Measurements from ENCODE around the gene DHRS1.
"Not testable (repeated sequence)": the region's sequence is repeated elsewhere in the genome, so short reads cannot be mapped to it uniquely, and the experiment has no call there.

DHRS1 gene

GRCh38 chr14:24335461-24336171 lies 36.0 kb upstream of the DHRS1 start:
- H3K4me3 ChIP-seq (ENCODE audit: low read length): no peak overlapping the region
- no peak overlapping the region for H3K4me2 ChIP-seq (ENCODE audit: low read length)
- no peaks in the 10 kb centered on the region for H3K36me3 ChIP-seq (ENCODE audit: insufficient read depth, low read length)
- H3K27me3 ChIP-seq (ENCODE audit: control insufficient read depth, insufficient read depth, low read length): peaks cover 72% of the 10 kb centered on the region
- peaks cover 27% of the 10 kb centered on the region for H3K4me1 ChIP-seq (ENCODE audit: control insufficient read depth, insufficient read depth, low read length)
- no peak overlapping the region for H3K9ac ChIP-seq (ENCODE audit: low read depth, low read length)
- no peaks in the 10 kb centered on the region for H3K9me3 ChIP-seq (replicated peaks; ENCODE audit: low read length)

DNA sequence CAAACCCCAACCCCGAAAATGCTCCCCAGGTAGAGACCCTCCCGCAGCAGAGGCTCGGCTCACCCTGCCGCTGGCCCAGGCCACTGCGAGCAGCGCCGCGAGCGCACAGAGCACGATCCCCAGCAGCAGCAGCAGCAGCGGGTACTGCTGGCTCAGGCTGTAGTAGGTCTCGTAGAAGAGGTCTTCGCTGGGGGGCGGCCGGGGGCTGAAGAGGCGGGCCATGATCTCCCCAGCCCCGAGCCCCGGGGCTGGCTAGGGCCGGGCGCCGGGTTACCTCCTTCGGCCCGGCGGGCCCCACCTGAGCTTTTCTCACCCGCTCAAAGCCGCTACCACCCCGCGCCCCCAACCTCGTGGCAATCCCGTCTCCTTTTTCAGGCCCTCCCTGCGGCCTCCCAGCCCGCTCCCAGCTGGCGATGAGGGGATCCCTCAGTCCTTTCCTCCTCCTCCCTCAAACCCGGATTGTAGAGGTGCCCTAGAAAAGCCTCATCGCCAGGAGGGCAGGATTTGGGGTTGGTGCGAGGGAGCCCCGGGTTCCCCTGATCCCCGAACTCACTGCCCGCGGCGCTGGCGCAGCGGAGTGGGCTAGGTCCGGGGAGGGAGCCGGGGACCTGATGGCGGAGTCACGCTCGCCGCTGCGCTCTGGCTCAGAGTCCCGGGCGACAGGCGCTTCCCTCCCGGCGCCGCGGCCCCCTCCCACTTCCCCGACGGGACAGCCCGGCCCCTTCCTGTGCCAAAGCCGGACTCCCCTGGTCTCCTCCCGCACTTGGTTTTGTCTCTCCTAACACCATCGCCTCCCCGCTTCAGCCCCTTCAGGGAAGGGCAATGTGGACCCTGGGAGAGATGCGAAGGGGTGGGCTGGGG lies 35.1 kb upstream of the DHRS1 start, which contains the start of gene ADCY4:
Gene ADCY4 (minus strand): TSS at position 641 of the 861 bp plus-strand sequence. CDS start 419 bp downstream, at position 222.
- H3K9ac ChIP-seq (ENCODE audit: low read depth, low read length): peak within 1 kb of the TSS; percentile 58
- peak within 1 kb of the TSS; percentile 85 for H3K4me2 ChIP-seq (ENCODE audit: low read length)
- no peaks in the 10 kb centered on the region for H3K9me3 ChIP-seq (replicated peaks; ENCODE audit: low read length)
- H3K4me3 ChIP-seq (ENCODE audit: low read length): peak within 1 kb of the TSS; percentile 61
- no peaks in the 10 kb centered on the region for H3K36me3 ChIP-seq (ENCODE audit: insufficient read depth, low read length)
- peaks cover 62% of the 10 kb centered on the region for H3K27me3 ChIP-seq (ENCODE audit: control insufficient read depth, insufficient read depth, low read length)
- peaks cover 27% of the 10 kb centered on the region for H3K4me1 ChIP-seq (ENCODE audit: control insufficient read depth, insufficient read depth, low read length)

- H3K4me3 ChIP-seq (ENCODE audit: low read length): peak overlapping the region; percentile 41
Measured at GRCh38 chr14:24332268-24332993, 32.9 kb upstream of the DHRS1 start.

DNA sequence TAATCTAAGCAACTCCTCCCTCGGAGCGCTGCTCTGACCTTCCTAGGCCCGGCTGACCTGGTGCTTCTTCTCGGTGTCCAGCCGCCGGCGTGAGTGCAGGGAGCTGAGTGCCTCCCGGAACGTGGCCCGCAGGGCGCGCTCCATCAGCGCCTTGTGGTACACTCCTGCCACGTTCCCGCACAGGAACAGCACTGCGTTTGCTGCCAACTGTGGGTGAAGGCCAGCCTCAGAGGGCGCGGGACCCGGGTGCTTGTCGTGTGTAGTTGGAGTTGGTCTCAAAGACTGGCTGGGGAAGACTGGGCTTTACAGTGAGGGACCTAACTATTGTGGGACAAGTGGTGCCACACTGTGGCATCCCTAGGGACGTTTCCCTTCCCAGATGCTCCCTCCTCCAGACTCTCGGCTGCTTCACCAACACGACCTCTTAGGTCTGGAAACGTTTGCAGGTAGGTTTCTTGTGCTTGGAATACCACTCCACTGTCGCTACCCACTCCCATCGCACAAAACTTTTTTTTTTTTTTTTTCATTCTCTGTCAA lies 32.2 kb upstream of the DHRS1 start:
- Histone ChIP-seq H3K27me3 (ENCODE audit: control insufficient read depth, insufficient read depth, low read length) (peaks cover 43% of the 10 kb centered on the region), H3K4me3 (ENCODE audit: low read length) (no peak overlapping the region), H3K4me1 (ENCODE audit: control insufficient read depth, insufficient read depth, low read length) (peaks cover 27% of the 10 kb centered on the region), H3K9me3 (replicated peaks; ENCODE audit: low read length) (no peaks in the 10 kb centered on the region), H3K36me3 (ENCODE audit: insufficient read depth, low read length) (no peaks in the 10 kb centered on the region), H3K4me2 (ENCODE audit: low read length) (peak overlapping the region; percentile 77), H3K9ac (ENCODE audit: low read depth, low read length) (no peak overlapping the region)

More at GRCh38 chr14:24332268-24332993, 32.9 kb upstream of the DHRS1 start:
- Histone ChIP-seq H3K36me3 (ENCODE audit: insufficient read depth, low read length) (no peaks in the 10 kb centered on the region), H3K27me3 (ENCODE audit: control insufficient read depth, insufficient read depth, low read length) (peaks cover 43% of the 10 kb centered on the region), H3K9ac (ENCODE audit: low read depth, low read length) (no peak overlapping the region), H3K9me3 (replicated peaks; ENCODE audit: low read length) (no peaks in the 10 kb centered on the region), H3K4me1 (ENCODE audit: control insufficient read depth, insufficient read depth, low read length) (peaks cover 27% of the 10 kb centered on the region), H3K4me2 (ENCODE audit: low read length) (peak overlapping the region; percentile 77)

DNA sequence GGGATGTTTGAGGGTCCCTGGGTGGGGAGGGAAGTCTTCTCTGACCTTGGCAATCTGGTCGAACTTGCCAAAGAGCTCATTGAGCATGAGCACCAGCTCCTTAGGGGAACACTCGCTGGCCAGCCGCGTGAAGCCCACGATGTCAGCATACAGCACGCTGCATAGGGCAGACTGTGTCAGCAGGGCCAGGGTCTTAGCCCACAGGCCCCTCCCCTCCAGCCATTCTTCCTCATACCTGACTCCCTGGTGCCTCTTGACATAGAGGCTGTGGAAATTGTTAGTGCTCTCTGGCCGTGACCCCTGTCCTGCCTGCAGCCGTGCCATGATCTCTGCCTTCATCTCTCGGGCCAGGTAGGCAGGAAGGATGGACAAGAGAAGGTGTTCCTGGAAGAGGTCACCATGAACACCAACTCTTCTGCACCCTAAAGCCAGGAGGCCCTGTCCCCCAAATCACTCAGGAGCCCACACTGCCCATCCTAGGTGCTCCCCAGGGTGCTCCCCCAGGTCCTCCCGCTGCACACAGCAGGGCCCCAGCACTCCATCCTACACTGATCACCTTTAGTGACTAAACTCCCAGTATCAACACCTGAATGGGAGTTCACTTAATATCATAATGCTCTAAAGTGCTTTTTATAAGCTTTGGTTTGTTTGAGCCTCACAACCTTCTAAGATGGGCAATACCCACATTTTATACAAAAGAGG lies 31.5 kb upstream of the DHRS1 start:
- no peaks in the 10 kb centered on the region for H3K9me3 ChIP-seq (replicated peaks; ENCODE audit: low read length)
- no peak overlapping the region for H3K4me2 ChIP-seq (ENCODE audit: low read length)
- H3K9ac ChIP-seq (ENCODE audit: low read depth, low read length): no peak overlapping the region
- peaks cover 36% of the 10 kb centered on the region for H3K27me3 ChIP-seq (ENCODE audit: control insufficient read depth, insufficient read depth, low read length)
- no peak overlapping the region for H3K4me3 ChIP-seq (ENCODE audit: low read length)
- H3K36me3 ChIP-seq (ENCODE audit: insufficient read depth, low read length): no peaks in the 10 kb centered on the region
- peaks cover 27% of the 10 kb centered on the region for H3K4me1 ChIP-seq (ENCODE audit: control insufficient read depth, insufficient read depth, low read length)

DNA sequence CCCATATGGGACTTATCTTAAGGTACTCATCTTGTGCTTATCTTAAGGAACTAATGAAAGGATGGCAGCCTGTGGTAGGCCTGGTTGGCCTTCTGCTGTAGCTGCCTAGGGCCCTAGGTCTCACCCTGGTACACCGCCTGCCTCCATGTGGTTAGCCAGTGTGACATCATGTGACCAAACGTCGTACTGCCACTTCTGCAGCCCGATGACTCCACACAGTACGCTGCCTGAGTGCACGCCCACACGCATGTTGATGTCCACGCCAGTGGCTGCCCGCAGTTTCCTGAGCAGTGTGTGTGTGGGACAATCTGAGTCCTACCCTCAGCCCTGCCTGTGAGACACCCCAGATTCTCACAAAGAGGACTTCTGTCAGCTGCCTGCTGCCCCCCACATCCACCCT lies 30.2 kb upstream of the DHRS1 start:
- peaks cover 29% of the 10 kb centered on the region for H3K27me3 ChIP-seq (ENCODE audit: control insufficient read depth, insufficient read depth, low read length)
- no peak overlapping the region for H3K9ac ChIP-seq (ENCODE audit: low read depth, low read length)
- H3K9me3 ChIP-seq (replicated peaks; ENCODE audit: low read length): no peaks in the 10 kb centered on the region
- H3K4me3 ChIP-seq (ENCODE audit: low read length): no peak overlapping the region
- H3K36me3 ChIP-seq (ENCODE audit: insufficient read depth, low read length): no peaks in the 10 kb centered on the region
- peaks cover 24% of the 10 kb centered on the region for H3K4me1 ChIP-seq (ENCODE audit: control insufficient read depth, insufficient read depth, low read length)
- H3K4me2 ChIP-seq (ENCODE audit: low read length): no peak overlapping the region

- Histone ChIP-seq H3K4me3 (ENCODE audit: low read length) (no peak overlapping the region), H3K36me3 (ENCODE audit: insufficient read depth, low read length) (no peaks in the 10 kb centered on the region), H3K4me1 (ENCODE audit: control insufficient read depth, insufficient read depth, low read length) (peaks cover 18% of the 10 kb centered on the region), H3K9ac (ENCODE audit: low read depth, low read length) (no peak overlapping the region), H3K27me3 (ENCODE audit: control insufficient read depth, insufficient read depth, low read length) (peaks cover 26% of the 10 kb centered on the region), H3K4me2 (ENCODE audit: low read length) (no peak overlapping the region), H3K9me3 (replicated peaks; ENCODE audit: low read length) (no peaks in the 10 kb centered on the region)
Measured at GRCh38 chr14:24329073-24329663, 29.6 kb upstream of the DHRS1 start.

- H3K4me2 ChIP-seq (ENCODE audit: low read length); H3K4me1 ChIP-seq (ENCODE audit: control insufficient read depth, insufficient read depth, low read length); H3K36me3 ChIP-seq (ENCODE audit: insufficient read depth, low read length); H3K4me3 ChIP-seq (ENCODE audit: low read length); H3K9ac ChIP-seq (ENCODE audit: low read depth, low read length); H3K9me3 ChIP-seq (replicated peaks; ENCODE audit: low read length): not testable (repeated sequence)
- peaks cover 29% of the 10 kb centered on the region for H3K27me3 ChIP-seq (ENCODE audit: control insufficient read depth, insufficient read depth, low read length)
Measured at GRCh38 chr14:24327914-24328313, 28.3 kb upstream of the DHRS1 start.

DNA sequence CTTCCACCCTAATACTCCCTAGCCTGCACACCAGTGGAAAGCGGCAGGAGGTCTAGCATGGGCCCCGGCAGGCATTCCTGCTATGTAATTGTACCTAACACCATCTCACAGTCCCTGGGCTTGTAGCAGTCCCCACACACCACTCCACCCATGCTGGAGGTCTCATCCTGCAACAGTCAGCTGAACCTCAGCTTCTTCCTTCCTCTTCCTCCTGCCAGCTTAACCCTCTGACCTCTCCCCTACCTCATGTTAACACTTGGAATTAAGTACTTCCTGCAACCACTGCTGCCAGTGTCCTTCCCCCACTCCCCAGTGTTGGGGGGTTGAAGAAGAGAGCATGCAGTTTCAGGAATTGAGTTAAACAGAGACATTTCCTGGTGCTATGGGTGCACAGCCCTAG lies 27.7 kb upstream of the DHRS1 start:
- Histone ChIP-seq H3K4me1 (ENCODE audit: control insufficient read depth, insufficient read depth, low read length) (peaks cover 4% of the 10 kb centered on the region), H3K9me3 (replicated peaks; ENCODE audit: low read length) (no peaks in the 10 kb centered on the region), H3K36me3 (ENCODE audit: insufficient read depth, low read length) (no peaks in the 10 kb centered on the region), H3K9ac (ENCODE audit: low read depth, low read length) (no peak overlapping the region), H3K4me3 (ENCODE audit: low read length) (no peak overlapping the region), H3K27me3 (ENCODE audit: control insufficient read depth, insufficient read depth, low read length) (peaks cover 29% of the 10 kb centered on the region), H3K4me2 (ENCODE audit: low read length) (no peak overlapping the region)

DNA sequence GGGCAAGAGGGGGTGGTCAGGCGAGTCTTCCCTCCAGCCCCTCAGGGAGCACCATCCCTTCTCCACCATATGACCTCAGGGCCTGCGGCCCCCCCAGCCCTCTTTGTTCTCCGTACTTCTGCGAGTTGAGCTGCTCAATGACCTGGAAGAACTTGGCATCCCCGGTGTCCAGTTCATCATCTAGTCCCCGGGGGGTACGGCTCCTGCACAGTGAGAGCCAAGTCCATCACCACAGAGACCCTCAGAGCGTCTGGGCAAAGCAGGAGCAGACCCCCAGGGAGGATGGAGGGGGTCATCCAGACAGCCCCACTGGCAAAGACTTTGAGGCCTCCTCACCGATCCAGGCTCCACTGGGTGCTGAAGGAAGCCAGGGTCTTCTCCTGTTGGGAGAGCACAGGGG lies 26.4 kb upstream of the DHRS1 start:
- Histone ChIP-seq H3K27me3 (ENCODE audit: control insufficient read depth, insufficient read depth, low read length) (peaks cover 37% of the 10 kb centered on the region), H3K4me3 (ENCODE audit: low read length) (no peak overlapping the region), H3K4me2 (ENCODE audit: low read length) (no peak overlapping the region), H3K36me3 (ENCODE audit: insufficient read depth, low read length) (no peaks in the 10 kb centered on the region), H3K4me1 (ENCODE audit: control insufficient read depth, insufficient read depth, low read length) (no peaks in the 10 kb centered on the region), H3K9me3 (replicated peaks; ENCODE audit: low read length) (no peaks in the 10 kb centered on the region), H3K9ac (ENCODE audit: low read depth, low read length) (no peak overlapping the region)

Measured in skeletal muscle satellite cell (primary cell).